B cell (primary cell): ENCODE data around the gene MYORG.

Experiments used
- CTCF ChIP-seq: fragments of 200-600 bp; IDR thresholded peaks from one replicate; pipeline ENCODE4 v1.8.0; 2022; ENCODE audit warnings: antibody characterized with exemption, mild to moderate bottlenecking
- EZH2 ChIP-seq: IDR thresholded peaks from 2 replicates; pipeline ENCODE4 v1.6.1; 2012; ENCODE audit warnings: borderline replicate concordance, low read depth, mild to moderate bottlenecking, moderate library complexity, low read length; ENCODE audit not compliant: insufficient read depth, poor library complexity, severe bottlenecking

GRCh38 chr9:34341659-34342295 is 34.9 kb downstream of the MYORG start:
- TF ChIP-seq CTCF, result no peak
- no peak for TF ChIP-seq EZH2
